K562 (cell line): ENCODE data around the gene SERGEF. TPM values are rescaled to one million over a fixed set of nuclear protein-coding genes. Genes with fewer than 3 reads are reported as not detected.

Source experiments
- SMAD3 ChIP-seq: fragments of 450-650 bp; formaldehyde crosslinking; conservative IDR thresholded peaks from 2 replicates; pipeline ENCODE4 v1.4.0; 2020; ENCODE audit warnings: mild to moderate bottlenecking
- SP1 ChIP-seq: sonication (generic); formaldehyde crosslinking; IDR thresholded peaks from 2 replicates; pipeline ENCODE4 v1.8.1; 2022; ENCODE audit warnings: mild to moderate bottlenecking, missing genetic modification reagents
- polyA plus RNA-seq, 8 experiments: library from polyadenylated mRNA; depleted of rRNA in 4 of 8; stranded (reverse) in 5 of 8; unstranded in 3 of 8; fragments of >200 nt; fragmentation: Nextera tagmentation in 2 of 8; fragmentation: Illumina TruSeq in 1 of 8; extraction: Ambion mirVana in 2 of 8; extraction: Trizol in 1 of 8; gene quantifications; 2 replicates each; pipeline versions ENCODE4 v1.2.1 to v1.2.3, GENCODE V29; 2011 to 2014; ENCODE audit warnings: inconsistent platforms in 1 of 8, missing spikeins in 1 of 8
- total RNA-seq, 7 experiments: library from RNA; depleted of rRNA in 6 of 7; stranded (reverse); fragments of >200 nt in 6 of 7; fragmentation: Illumina TruSeq in 2 of 7; extraction: Trizol in 2 of 7; gene quantifications; 2 replicates each; pipeline versions ENCODE4 v1.2.1 to v1.2.3, GENCODE V29; 2011 to 2021; ENCODE audit warnings: low replicate concordance in 1 of 7
- TF ChIP-seq, protein P1 (sequence below): fragments of 450-650 bp; IDR thresholded peaks from 2 replicates; pipeline ENCODE4 v1.6.1; 2016; ENCODE audit warnings: mild to moderate bottlenecking, moderate library complexity
- TF ChIP-seq, protein P2 (sequence below), 2 experiments: fragments of 450-650 bp; formaldehyde crosslinking in 1 of 2; IDR thresholded peaks; 2 replicates each; pipeline versions ENCODE4 v1.4.0 to v1.6.1; 2014 to 2020; ENCODE audit warnings: mild to moderate bottlenecking in 2 of 2, borderline replicate concordance in 1 of 2, low read depth in 1 of 2
- TF ChIP-seq, protein P3 (sequence below): fragments of 450-650 bp; IDR thresholded peaks from 2 replicates; pipeline ENCODE4 v1.6.1; 2016

SERGEF gene
- total and polyA plus RNA-seq, 9 of the 15 experiments (the other 6 are each of a cell fraction or from before 2014, with no cell fraction given), result 10.2 to 28.0 (median 19.9) TPM

DNA sequence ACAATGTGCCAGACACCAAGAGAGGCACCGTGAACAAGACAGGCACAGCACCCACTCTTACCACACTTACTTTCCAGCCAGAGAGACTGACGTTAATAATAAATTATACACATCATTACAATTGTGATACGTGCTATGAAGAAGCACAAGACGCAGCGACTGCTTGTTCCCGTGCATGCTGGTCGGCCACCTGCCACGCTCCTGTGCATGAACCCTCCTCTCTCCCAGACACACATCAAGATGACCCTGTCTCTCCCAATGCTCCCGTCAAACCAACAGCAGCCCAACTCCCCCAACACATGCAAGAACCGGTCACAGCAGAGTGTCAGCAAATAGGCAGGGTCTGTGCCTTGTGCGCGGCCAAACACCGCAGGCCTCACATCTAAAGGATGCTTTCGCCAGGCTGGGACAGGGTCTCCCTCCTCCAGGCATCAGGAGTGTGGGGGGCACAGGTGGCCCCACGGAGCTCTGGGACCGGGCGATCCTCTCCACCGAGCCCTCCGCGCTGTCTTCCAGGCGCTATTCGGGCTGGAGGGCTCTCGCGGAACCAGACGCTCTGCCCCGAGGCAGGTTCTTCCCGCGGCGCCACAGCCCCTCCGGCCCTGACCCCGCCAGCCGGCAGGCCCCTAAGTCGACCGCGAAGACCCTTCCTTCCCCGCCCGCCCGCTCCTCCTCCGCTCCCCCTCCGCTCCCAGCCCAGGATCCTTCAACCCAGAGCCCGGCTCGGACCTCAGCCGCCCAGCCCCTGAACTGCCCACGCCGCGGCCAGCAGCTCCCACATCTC lies 533 bp downstream of the SERGEF start (continued):
- TF ChIP-seq, protein P1, sequence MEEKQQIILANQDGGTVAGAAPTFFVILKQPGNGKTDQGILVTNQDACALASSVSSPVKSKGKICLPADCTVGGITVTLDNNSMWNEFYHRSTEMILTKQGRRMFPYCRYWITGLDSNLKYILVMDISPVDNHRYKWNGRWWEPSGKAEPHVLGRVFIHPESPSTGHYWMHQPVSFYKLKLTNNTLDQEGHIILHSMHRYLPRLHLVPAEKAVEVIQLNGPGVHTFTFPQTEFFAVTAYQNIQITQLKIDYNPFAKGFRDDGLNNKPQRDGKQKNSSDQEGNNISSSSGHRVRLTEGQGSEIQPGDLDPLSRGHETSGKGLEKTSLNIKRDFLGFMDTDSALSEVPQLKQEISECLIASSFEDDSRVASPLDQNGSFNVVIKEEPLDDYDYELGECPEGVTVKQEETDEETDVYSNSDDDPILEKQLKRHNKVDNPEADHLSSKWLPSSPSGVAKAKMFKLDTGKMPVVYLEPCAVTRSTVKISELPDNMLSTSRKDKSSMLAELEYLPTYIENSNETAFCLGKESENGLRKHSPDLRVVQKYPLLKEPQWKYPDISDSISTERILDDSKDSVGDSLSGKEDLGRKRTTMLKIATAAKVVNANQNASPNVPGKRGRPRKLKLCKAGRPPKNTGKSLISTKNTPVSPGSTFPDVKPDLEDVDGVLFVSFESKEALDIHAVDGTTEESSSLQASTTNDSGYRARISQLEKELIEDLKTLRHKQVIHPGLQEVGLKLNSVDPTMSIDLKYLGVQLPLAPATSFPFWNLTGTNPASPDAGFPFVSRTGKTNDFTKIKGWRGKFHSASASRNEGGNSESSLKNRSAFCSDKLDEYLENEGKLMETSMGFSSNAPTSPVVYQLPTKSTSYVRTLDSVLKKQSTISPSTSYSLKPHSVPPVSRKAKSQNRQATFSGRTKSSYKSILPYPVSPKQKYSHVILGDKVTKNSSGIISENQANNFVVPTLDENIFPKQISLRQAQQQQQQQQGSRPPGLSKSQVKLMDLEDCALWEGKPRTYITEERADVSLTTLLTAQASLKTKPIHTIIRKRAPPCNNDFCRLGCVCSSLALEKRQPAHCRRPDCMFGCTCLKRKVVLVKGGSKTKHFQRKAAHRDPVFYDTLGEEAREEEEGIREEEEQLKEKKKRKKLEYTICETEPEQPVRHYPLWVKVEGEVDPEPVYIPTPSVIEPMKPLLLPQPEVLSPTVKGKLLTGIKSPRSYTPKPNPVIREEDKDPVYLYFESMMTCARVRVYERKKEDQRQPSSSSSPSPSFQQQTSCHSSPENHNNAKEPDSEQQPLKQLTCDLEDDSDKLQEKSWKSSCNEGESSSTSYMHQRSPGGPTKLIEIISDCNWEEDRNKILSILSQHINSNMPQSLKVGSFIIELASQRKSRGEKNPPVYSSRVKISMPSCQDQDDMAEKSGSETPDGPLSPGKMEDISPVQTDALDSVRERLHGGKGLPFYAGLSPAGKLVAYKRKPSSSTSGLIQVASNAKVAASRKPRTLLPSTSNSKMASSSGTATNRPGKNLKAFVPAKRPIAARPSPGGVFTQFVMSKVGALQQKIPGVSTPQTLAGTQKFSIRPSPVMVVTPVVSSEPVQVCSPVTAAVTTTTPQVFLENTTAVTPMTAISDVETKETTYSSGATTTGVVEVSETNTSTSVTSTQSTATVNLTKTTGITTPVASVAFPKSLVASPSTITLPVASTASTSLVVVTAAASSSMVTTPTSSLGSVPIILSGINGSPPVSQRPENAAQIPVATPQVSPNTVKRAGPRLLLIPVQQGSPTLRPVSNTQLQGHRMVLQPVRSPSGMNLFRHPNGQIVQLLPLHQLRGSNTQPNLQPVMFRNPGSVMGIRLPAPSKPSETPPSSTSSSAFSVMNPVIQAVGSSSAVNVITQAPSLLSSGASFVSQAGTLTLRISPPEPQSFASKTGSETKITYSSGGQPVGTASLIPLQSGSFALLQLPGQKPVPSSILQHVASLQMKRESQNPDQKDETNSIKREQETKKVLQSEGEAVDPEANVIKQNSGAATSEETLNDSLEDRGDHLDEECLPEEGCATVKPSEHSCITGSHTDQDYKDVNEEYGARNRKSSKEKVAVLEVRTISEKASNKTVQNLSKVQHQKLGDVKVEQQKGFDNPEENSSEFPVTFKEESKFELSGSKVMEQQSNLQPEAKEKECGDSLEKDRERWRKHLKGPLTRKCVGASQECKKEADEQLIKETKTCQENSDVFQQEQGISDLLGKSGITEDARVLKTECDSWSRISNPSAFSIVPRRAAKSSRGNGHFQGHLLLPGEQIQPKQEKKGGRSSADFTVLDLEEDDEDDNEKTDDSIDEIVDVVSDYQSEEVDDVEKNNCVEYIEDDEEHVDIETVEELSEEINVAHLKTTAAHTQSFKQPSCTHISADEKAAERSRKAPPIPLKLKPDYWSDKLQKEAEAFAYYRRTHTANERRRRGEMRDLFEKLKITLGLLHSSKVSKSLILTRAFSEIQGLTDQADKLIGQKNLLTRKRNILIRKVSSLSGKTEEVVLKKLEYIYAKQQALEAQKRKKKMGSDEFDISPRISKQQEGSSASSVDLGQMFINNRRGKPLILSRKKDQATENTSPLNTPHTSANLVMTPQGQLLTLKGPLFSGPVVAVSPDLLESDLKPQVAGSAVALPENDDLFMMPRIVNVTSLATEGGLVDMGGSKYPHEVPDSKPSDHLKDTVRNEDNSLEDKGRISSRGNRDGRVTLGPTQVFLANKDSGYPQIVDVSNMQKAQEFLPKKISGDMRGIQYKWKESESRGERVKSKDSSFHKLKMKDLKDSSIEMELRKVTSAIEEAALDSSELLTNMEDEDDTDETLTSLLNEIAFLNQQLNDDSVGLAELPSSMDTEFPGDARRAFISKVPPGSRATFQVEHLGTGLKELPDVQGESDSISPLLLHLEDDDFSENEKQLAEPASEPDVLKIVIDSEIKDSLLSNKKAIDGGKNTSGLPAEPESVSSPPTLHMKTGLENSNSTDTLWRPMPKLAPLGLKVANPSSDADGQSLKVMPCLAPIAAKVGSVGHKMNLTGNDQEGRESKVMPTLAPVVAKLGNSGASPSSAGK, result peak; percentile 71
- peak; percentile 40; the same call in 1 of the 2 replicates for TF ChIP-seq SP1
- TF ChIP-seq, protein P2, sequence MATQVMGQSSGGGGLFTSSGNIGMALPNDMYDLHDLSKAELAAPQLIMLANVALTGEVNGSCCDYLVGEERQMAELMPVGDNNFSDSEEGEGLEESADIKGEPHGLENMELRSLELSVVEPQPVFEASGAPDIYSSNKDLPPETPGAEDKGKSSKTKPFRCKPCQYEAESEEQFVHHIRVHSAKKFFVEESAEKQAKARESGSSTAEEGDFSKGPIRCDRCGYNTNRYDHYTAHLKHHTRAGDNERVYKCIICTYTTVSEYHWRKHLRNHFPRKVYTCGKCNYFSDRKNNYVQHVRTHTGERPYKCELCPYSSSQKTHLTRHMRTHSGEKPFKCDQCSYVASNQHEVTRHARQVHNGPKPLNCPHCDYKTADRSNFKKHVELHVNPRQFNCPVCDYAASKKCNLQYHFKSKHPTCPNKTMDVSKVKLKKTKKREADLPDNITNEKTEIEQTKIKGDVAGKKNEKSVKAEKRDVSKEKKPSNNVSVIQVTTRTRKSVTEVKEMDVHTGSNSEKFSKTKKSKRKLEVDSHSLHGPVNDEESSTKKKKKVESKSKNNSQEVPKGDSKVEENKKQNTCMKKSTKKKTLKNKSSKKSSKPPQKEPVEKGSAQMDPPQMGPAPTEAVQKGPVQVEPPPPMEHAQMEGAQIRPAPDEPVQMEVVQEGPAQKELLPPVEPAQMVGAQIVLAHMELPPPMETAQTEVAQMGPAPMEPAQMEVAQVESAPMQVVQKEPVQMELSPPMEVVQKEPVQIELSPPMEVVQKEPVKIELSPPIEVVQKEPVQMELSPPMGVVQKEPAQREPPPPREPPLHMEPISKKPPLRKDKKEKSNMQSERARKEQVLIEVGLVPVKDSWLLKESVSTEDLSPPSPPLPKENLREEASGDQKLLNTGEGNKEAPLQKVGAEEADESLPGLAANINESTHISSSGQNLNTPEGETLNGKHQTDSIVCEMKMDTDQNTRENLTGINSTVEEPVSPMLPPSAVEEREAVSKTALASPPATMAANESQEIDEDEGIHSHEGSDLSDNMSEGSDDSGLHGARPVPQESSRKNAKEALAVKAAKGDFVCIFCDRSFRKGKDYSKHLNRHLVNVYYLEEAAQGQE (IDR thresholded peaks at IDR 0.05; ENCODE audit: borderline replicate concordance), result no peak
- TF ChIP-seq, protein P2 (CRISPR knock-in tag; IDR thresholded peaks at IDR 0.05; ENCODE audit: low read depth), result 0 out of 2 replicates have a peak, but pooled peaks have one; percentile 16
- TF ChIP-seq, protein P3, sequence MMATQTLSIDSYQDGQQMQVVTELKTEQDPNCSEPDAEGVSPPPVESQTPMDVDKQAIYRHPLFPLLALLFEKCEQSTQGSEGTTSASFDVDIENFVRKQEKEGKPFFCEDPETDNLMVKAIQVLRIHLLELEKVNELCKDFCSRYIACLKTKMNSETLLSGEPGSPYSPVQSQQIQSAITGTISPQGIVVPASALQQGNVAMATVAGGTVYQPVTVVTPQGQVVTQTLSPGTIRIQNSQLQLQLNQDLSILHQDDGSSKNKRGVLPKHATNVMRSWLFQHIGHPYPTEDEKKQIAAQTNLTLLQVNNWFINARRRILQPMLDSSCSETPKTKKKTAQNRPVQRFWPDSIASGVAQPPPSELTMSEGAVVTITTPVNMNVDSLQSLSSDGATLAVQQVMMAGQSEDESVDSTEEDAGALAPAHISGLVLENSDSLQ, result peak; percentile 28; the same call in 1 of the 2 replicates
- TF ChIP-seq SMAD3 (CRISPR knock-in tag), result no peak
